ENCODE data around the gene IGSF21.
"Not testable (repeated sequence)": the region's sequence is repeated elsewhere in the genome, so short reads cannot be mapped to it uniquely, and the experiment has no call there.

IGSF21 gene

DNA sequence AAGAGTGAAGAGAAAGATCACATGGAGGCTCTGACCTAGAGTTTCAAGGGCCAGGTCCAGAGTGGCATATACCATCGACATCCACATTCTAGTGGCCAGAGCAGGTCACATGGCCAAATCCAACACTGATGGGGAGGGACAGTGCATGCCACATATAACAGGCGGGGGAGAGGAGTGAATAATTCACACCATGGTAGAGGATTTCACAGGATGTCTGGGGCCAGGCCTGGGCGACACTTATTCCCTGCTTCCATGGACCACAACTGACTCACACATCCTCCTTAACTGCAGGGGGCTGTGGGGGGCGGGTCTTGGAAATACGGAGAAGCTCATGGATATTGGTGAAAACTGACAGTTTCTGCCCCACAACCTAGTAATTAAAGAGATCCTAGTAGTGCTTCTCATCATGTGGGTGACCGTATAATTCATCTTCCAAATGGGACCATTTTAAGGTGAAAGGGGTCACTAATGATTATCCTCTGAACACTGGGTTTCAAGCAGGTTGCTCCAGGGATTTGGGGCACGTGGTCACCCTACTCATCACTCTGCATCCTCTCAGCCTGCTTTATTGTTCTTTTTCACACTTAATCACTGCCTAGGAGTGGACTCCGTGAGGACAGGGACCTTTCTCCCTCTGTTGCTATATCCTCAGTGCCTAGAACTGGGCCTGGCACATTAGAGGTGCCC is 44.0 kb downstream of the IGSF21 start:
- Histone ChIP-seq H3K36me3 (ENCODE audit: insufficient read depth, low read length) (no peaks in the 10 kb centered on the region), H3K9me3 (ENCODE audit: low read length) (no peaks in the 10 kb centered on the region), H3K4me3 (ENCODE audit: low read depth in 1 of 2, low read length in 2 of 2) (no peak overlapping the region), H3K4me1 (ENCODE audit: insufficient read depth, low read length) (no peaks in the 10 kb centered on the region), H3K9ac (ENCODE audit: low read length) (no peak overlapping the region), H3K27me3 (ENCODE audit: control insufficient read depth in 1 of 2, insufficient read depth in 2 of 2, low read length in 2 of 2) (no peaks in the 10 kb centered on the region), H3K27ac (ENCODE audit: low read depth, low read length) (no peak overlapping the region)

- Histone ChIP-seq H3K27ac (ENCODE audit: low read depth, low read length) (no peak overlapping the region), H3K4me1 (ENCODE audit: insufficient read depth, low read length) (no peaks in the 10 kb centered on the region), H3K27me3 (ENCODE audit: control insufficient read depth in 1 of 2, insufficient read depth in 2 of 2, low read length in 2 of 2) (no peaks in the 10 kb centered on the region), H3K9ac (ENCODE audit: low read length) (no peak overlapping the region), H3K4me3 (ENCODE audit: low read depth in 1 of 2, low read length in 2 of 2) (no peak overlapping the region), H3K36me3 (ENCODE audit: insufficient read depth, low read length) (no peaks in the 10 kb centered on the region), H3K9me3 (ENCODE audit: low read length) (no peaks in the 10 kb centered on the region)
Observed at GRCh38 chr1:18154430-18155194, 47.0 kb downstream of the IGSF21 start.

DNA sequence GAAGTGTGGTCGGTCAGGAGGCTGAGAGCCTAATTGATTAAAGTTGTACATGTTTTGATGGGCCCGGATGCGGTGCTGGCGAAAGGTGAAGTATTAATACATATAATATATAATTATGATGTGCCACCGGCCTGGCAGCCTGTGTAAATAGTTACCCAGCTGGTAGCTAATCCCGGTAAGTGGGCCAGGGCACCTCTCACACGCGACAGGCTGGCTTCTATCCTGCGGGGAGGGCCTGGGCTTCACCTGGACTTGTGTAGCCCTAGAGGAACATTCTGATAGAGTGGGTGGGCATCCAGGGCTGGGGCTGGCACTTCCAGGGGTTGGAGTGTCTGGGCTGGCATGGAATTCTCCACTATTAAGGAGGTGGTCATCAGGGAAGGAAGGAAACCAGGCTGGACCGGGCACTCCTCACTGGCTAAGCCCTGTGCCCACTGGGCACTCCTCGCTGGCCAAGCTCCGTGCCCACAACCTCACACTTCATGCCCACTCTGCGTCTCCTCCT is 48.3 kb downstream of the IGSF21 start:
- no peaks in the 10 kb centered on the region for H3K9me3 ChIP-seq (ENCODE audit: low read length)
- no peaks in the 10 kb centered on the region for H3K36me3 ChIP-seq (ENCODE audit: insufficient read depth, low read length)
- no peak overlapping the region for H3K27ac ChIP-seq (ENCODE audit: low read depth, low read length)
- H3K9ac ChIP-seq (ENCODE audit: low read length): no peak overlapping the region
- H3K27me3 ChIP-seq (ENCODE audit: control insufficient read depth in 1 of 2, insufficient read depth in 2 of 2, low read length in 2 of 2): no peaks in the 10 kb centered on the region
- H3K4me3 ChIP-seq (ENCODE audit: low read depth in 1 of 2, low read length in 2 of 2): no peak overlapping the region
- no peaks in the 10 kb centered on the region for H3K4me1 ChIP-seq (ENCODE audit: insufficient read depth, low read length)

DNA sequence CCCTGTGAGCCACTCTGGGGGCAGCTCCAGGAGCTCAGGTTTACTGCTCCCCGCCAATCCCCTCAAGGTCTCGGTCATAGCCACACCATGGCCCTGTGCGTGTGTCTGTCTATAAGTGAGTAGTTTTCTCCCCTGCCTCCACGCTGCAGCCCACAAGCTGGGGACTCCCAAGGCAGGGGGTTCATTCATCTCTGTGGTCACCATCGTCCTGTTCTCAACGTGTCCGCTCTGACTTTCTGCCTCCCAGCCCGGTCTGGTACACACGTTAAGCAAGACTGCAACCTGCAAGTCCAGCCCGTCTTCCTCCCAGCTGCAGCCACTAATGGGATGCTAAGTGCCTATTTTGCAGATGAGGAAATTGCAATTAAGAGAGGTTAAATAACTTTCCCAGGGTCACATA is 49.8 kb downstream of the IGSF21 start:
- Histone ChIP-seq H3K27ac (ENCODE audit: low read depth, low read length) (no peak overlapping the region), H3K9ac (ENCODE audit: low read length) (no peak overlapping the region), H3K4me1 (ENCODE audit: insufficient read depth, low read length) (no peaks in the 10 kb centered on the region), H3K36me3 (ENCODE audit: insufficient read depth, low read length) (no peaks in the 10 kb centered on the region), H3K4me3 (ENCODE audit: low read depth in 1 of 2, low read length in 2 of 2) (no peak overlapping the region), H3K27me3 (ENCODE audit: control insufficient read depth in 1 of 2, insufficient read depth in 2 of 2, low read length in 2 of 2) (no peaks in the 10 kb centered on the region), H3K9me3 (ENCODE audit: low read length) (no peaks in the 10 kb centered on the region)

GRCh38 chr1:18157968-18158367 is 50.4 kb downstream of the IGSF21 start:
- Histone ChIP-seq H3K9me3 (ENCODE audit: low read length) (no peaks in the 10 kb centered on the region), H3K36me3 (ENCODE audit: insufficient read depth, low read length) (no peaks in the 10 kb centered on the region), H3K27me3 (ENCODE audit: control insufficient read depth in 1 of 2, insufficient read depth in 2 of 2, low read length in 2 of 2) (no peaks in the 10 kb centered on the region), H3K4me1 (ENCODE audit: insufficient read depth, low read length) (no peaks in the 10 kb centered on the region), H3K4me3 (ENCODE audit: low read depth in 1 of 2, low read length in 2 of 2) (no peak overlapping the region), H3K27ac (ENCODE audit: low read depth, low read length) (no peak overlapping the region), H3K9ac (ENCODE audit: low read length) (no peak overlapping the region)

DNA sequence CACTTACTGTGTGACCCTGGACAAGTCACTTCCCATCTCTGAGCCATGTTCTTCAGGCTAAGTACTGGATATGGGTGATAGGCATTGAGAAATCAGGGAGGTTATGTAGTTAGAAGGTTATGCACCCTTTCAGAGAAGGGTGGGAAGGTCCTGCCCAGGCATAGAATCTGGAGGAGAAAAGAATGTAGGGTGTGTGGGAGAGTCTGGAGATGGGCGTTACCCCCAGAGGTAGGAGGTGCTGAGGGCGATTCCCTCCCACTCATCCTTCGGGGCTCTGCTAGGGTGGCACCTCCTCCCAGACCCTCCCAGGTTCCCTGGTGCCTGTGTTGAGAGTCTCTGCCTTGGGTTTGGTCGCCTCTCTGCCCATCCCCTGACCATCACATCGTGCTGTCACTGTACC is 51.1 kb downstream of the IGSF21 start:
- Histone ChIP-seq H3K4me3 (ENCODE audit: low read depth in 1 of 2, low read length in 2 of 2) (no peak overlapping the region), H3K36me3 (ENCODE audit: insufficient read depth, low read length) (no peaks in the 10 kb centered on the region), H3K9ac (ENCODE audit: low read length) (no peak overlapping the region), H3K4me1 (ENCODE audit: insufficient read depth, low read length) (no peaks in the 10 kb centered on the region), H3K9me3 (ENCODE audit: low read length) (no peaks in the 10 kb centered on the region), H3K27ac (ENCODE audit: low read depth, low read length) (no peak overlapping the region), H3K27me3 (ENCODE audit: control insufficient read depth in 1 of 2, insufficient read depth in 2 of 2, low read length in 2 of 2) (no peaks in the 10 kb centered on the region)

GRCh38 chr1:18160290-18160942 is 52.8 kb downstream of the IGSF21 start:
- H3K4me3 ChIP-seq (ENCODE audit: low read depth in 1 of 2, low read length in 2 of 2): no peak overlapping the region
- no peaks in the 10 kb centered on the region for H3K36me3 ChIP-seq (ENCODE audit: insufficient read depth, low read length)
- H3K27me3 ChIP-seq (ENCODE audit: control insufficient read depth in 1 of 2, insufficient read depth in 2 of 2, low read length in 2 of 2): no peaks in the 10 kb centered on the region
- no peaks in the 10 kb centered on the region for H3K4me1 ChIP-seq (ENCODE audit: insufficient read depth, low read length)
- H3K27ac ChIP-seq (ENCODE audit: low read depth, low read length): no peak overlapping the region
- no peaks in the 10 kb centered on the region for H3K9me3 ChIP-seq (ENCODE audit: low read length)
- no peak overlapping the region for H3K9ac ChIP-seq (ENCODE audit: low read length)

GRCh38 chr1:18161690-18162089 is 54.1 kb downstream of the IGSF21 start:
- H3K9me3 ChIP-seq (ENCODE audit: low read length): no peaks in the 10 kb centered on the region
- no peaks in the 10 kb centered on the region for H3K36me3 ChIP-seq (ENCODE audit: insufficient read depth, low read length)
- no peak overlapping the region for H3K4me3 ChIP-seq (ENCODE audit: low read depth in 1 of 2, low read length in 2 of 2)
- H3K4me1 ChIP-seq (ENCODE audit: insufficient read depth, low read length): no peaks in the 10 kb centered on the region
- no peak overlapping the region for H3K9ac ChIP-seq (ENCODE audit: low read length)
- H3K27ac ChIP-seq (ENCODE audit: low read depth, low read length): no peak overlapping the region
- H3K27me3 ChIP-seq (ENCODE audit: control insufficient read depth in 1 of 2, insufficient read depth in 2 of 2, low read length in 2 of 2): no peaks in the 10 kb centered on the region

GRCh38 chr1:18165640-18166039 is 58.0 kb downstream of the IGSF21 start:
- not testable (repeated sequence) for H3K4me3 ChIP-seq (ENCODE audit: low read depth in 1 of 2, low read length in 2 of 2); H3K27ac ChIP-seq (ENCODE audit: low read depth, low read length); H3K27me3 ChIP-seq (ENCODE audit: control insufficient read depth in 1 of 2, insufficient read depth in 2 of 2, low read length in 2 of 2)

DNA sequence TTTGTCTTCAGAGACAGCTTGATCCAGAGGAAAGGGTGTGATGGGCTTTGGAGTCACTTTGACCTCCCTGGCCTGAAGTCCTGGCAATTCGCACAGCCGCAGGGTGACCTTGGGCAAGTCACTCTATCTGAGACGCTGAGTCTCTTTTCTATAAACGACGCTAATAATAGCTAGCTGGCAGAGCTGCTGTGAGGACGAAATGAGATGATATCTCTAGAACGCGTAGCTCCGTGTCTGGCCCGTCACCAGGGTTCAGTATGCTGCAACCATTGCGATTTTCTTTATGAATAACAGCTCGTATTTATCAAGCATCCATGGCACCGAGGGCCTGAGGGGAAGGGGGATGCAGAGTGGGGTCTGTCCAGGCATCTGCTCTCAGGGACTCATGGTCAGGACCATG is 58.7 kb downstream of the IGSF21 start:
- Histone ChIP-seq H3K27me3 (ENCODE audit: control insufficient read depth in 1 of 2, insufficient read depth in 2 of 2, low read length in 2 of 2) (no peaks in the 10 kb centered on the region), H3K9me3 (ENCODE audit: low read length) (no peaks in the 10 kb centered on the region), H3K27ac (ENCODE audit: low read depth, low read length) (no peak overlapping the region)

More at GRCh38 chr1:18165640-18166039, 58.0 kb downstream of the IGSF21 start:
- not testable (repeated sequence) for H3K36me3 ChIP-seq (ENCODE audit: insufficient read depth, low read length); H3K9ac ChIP-seq (ENCODE audit: low read length); H3K9me3 ChIP-seq (ENCODE audit: low read length); H3K4me1 ChIP-seq (ENCODE audit: insufficient read depth, low read length)

DNA sequence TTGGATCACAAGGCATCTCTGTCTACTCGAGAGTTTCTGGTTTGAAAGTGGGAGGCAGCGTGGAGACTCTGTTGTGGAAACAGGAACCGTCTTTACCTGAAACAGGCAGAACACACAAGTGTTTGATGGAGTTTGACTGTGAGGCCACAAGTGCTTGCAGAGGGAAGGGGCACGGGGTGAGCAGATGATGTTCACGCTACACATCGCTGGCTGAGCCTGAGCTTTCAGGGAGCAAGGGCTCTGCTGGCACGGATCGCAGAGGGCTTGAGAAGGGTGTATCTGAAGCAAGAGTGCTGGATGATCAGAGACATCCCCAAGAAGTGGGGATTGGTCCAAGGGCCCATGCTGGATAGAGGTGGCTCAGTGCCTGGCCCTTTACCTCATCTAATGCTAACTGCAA is 59.3 kb downstream of the IGSF21 start:
- Histone ChIP-seq H3K9ac (ENCODE audit: low read length) (no peak overlapping the region), H3K4me1 (ENCODE audit: insufficient read depth, low read length) (no peaks in the 10 kb centered on the region), H3K9me3 (ENCODE audit: low read length) (no peaks in the 10 kb centered on the region), H3K36me3 (ENCODE audit: insufficient read depth, low read length) (no peaks in the 10 kb centered on the region), H3K27me3 (ENCODE audit: control insufficient read depth in 1 of 2, insufficient read depth in 2 of 2, low read length in 2 of 2) (no peaks in the 10 kb centered on the region), H3K27ac (ENCODE audit: low read depth, low read length) (no peak overlapping the region), H3K4me3 (ENCODE audit: low read depth in 1 of 2, low read length in 2 of 2) (no peak overlapping the region)

More for the DNA sequence above, 58.7 kb downstream of the IGSF21 start:
- H3K9ac ChIP-seq (ENCODE audit: low read length): no peak overlapping the region
- H3K36me3 ChIP-seq (ENCODE audit: insufficient read depth, low read length): no peaks in the 10 kb centered on the region
- no peaks in the 10 kb centered on the region for H3K4me1 ChIP-seq (ENCODE audit: insufficient read depth, low read length)
- H3K4me3 ChIP-seq (ENCODE audit: low read depth in 1 of 2, low read length in 2 of 2): no peak overlapping the region

Data from muscle layer of colon (tissue), 2 donors.